Measurements from ENCODE around the gene MUC16.

The MUC16 gene

GRCh38 chr19:8965887-8966286 lies 44.3 kb downstream of the MUC16 start:
- TF ChIP-seq, protein P1, sequence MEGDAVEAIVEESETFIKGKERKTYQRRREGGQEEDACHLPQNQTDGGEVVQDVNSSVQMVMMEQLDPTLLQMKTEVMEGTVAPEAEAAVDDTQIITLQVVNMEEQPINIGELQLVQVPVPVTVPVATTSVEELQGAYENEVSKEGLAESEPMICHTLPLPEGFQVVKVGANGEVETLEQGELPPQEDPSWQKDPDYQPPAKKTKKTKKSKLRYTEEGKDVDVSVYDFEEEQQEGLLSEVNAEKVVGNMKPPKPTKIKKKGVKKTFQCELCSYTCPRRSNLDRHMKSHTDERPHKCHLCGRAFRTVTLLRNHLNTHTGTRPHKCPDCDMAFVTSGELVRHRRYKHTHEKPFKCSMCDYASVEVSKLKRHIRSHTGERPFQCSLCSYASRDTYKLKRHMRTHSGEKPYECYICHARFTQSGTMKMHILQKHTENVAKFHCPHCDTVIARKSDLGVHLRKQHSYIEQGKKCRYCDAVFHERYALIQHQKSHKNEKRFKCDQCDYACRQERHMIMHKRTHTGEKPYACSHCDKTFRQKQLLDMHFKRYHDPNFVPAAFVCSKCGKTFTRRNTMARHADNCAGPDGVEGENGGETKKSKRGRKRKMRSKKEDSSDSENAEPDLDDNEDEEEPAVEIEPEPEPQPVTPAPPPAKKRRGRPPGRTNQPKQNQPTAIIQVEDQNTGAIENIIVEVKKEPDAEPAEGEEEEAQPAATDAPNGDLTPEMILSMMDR (IDR thresholded peaks at IDR 0.05; ENCODE audit: control insufficient read depth, extremely low read depth, insufficient read depth) = no peak
- no peak overlapping the region for H3K4me3 ChIP-seq (ENCODE audit: low read depth, low read length)
- DNase-seq (ENCODE audit: low read depth) = no peak

Measured in LNCaP clone FGC (cell line).